Activated T-helper 9 cell treated with anti-CD3 and anti-CD28 coated beads, Interleukin-2, amount 50 U/mL, for 16 hours (primary cell): ENCODE measurements around the gene RCAN1.
"Not testable (repeated sequence)": the region's sequence is repeated elsewhere in the genome, so short reads cannot be mapped to it uniquely, and the experiment has no call there.

ENCODE experiments used
- DNase-seq: peaks from one replicate; pipeline ENCODE4 v3.0.0-alpha.2; 2020; ENCODE audit warnings: low read depth

RCAN1 gene

DNA sequence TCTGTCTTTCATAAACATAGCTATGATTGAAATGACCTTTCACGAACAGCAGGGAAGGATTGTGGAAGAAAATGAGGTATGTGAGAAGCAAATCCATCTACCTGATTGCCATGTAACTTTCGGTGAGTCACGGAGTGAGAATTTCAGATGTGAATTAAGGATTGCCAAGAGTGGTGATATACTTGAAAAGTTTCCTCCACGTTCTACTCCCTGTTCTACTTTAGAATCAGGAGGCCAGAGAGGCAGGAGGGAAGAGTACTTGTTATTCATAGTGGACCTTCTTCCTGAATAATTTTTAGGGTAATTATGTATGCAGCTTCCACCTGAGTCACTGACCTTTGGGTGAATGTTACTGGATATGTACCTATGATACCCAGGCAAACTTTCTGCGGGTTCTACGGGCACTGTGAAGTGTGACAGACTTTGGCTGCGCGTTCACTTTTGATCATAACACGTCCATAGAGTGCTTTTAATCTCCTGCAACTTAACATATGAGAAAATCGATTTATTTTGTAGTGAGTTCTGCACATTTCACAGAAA, 100.3 kb downstream of the RCAN1 start:
- DNase-seq, result no peak

DNA sequence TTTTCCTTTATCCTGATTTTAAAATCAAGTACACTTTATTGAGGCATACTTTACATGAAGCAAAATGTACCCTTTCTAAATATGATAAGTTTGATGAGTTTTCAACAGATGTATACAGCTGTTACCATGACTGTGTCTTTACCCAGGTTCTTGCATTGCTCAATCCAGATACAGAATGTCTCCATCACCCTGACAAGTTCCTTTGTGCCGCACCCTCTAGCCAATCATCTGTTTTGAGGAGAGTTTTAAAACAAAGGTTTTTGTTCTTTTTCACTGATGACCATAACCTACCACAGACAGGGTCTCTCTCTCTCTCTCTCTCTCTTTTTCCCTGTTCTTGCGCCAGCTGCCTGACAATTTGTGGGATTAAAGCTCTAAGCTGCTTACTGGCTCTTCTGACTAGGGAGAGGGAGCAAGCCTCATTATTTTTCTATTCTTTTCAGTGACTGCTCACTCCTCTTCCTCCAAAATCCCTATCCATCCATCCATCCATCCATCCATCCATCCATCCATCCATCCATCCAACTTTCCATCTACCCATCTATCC, 101.7 kb downstream of the RCAN1 start:
- no peak for DNase-seq

DNA sequence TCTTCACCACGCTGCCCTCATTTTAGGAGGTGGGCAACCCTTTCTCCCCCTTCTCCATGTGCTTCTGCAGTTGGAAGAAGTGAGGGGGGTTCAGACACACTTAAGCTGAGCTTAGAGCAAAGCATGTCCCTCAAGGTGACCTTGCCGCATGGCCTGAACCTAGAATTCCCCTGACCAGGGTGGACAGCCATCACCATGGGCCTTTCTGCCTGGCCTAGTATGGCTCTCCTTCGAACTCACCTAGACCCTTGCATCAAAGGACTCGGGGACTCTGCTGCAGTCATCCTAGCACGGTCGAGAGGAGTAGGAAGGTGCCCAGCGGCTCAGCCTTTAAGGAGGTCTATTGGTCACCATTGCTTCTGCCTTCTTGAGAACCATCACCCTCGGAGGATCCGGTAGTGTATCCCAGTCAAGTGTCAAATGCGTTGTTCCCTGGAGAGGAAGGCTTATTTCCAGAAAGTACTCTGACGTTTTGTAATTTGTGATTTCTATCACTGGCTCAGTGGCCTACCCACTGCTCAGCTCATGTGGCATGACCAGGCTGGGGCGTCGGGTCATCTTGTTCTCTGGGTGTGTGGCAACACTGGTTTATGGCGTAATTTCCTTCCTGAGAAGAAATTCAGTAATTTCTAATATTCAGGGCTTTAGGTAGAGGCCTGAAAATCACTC, 103.0 kb downstream of the RCAN1 start, which contains the start of gene KCNE1:
TSS of gene KCNE1 (minus strand) at position 424 of the 669 bp plus-strand sequence. CDS start 62,576 bp downstream, outside the sequence.
- no peak for DNase-seq

DNA sequence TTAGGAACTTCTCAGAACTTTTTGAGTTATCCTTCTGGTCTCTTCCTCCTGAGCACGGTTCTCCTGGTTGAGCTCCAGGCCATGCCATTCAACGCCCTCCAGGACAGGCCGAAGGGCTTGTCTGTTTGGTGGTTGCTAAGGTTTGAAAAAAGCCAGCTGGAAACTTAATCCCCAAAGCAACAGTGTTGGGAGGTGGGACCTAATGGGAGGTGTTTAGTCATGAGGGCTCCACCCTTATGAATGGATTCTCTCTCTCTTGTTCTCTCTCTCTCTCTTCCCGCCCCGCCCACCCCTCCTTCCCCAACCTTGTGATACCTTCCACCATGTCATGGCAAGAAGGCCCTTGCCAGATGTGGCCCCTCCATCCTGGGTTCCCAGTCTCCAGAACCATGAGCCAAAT, 103.7 kb downstream of the RCAN1 start:
- DNase-seq, result no peak

DNA sequence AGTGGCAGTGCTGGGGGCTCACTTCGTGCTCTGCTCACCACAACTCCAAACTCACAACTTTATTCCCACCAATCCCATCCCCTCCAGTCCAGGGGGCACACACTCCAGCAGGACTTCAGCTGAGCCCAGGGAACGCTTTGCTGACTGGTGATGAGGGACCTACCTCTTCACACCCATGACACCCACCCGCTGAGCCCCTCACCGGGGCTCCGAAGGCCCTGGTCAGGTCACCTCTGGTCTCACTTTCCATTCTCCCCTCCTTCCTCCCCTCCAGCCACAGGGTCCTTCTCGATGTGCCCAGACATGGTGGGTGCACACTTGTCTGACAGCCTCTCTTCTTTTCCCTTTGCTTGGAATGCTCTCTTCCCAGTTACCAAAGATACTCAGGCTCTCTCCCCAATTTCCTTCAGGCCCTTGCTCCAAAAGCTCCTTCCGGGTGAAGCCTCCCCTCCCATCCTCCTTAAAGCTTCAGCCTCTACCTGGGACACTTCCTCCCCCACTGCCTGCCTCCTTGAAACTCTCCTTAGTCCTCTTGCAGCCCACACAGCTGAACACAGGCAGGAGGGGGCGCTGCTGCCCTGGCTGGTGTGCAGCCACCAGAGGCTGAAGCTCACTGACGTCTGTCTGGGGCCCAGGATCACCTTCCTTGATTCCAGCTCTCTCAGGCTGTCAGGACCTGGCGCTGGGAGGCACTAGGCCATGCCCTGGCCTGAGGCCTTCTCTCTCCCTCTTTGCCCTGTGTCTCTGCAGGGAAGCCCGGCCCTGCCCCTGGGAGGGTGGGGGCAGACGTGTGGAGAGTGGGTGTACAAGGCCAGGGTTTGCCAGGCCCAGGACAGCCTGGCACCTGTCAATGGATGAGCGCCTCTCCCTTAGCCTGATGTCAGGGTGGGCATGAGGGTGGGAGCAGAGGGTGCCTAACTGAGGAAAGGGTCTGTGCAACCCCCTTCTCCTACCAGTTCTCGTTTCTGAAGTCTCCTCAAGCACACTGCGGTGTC, 104.5 kb downstream of the RCAN1 start:
- DNase-seq, result peak; percentile 19

DNA sequence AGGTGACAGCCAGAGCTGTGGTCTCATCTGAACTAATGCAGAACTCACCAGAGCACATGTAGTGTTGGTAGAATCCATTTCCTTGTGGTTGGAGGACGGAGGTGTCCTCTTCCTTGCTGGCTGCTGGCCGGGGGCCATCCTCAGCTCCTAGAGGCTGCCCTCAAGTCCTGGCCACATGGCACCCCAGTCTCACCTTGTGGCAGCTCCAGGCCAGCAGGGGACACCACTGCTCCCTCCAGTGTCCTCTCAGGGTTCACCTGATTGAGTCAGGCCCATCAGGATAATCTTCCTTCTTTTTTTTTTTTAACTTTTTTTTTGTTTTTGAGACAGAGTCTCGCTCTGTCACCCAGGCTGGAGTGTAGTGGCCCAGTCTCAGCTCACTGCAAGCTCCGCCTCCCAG, 105.8 kb downstream of the RCAN1 start:
- no peak for DNase-seq

DNA sequence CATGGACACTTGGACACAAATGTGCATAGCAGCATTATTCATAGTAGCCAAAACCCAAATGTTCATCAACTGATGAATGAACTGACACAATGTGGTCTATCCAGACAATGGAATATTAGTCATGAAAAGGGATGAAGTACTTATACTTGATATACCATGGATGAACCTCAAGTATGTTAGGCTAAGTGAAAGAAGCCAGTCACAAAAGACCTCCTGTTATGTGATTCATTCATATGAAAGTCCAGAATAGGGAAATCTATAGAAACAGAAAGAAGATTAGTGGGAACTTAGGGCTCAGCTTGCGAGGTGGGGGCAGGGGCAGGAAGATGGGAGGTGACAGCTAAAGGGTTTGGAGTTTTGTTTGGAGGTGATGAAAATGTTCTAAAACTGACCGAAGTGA, 110.3 kb downstream of the RCAN1 start:
- no peak for DNase-seq

DNA sequence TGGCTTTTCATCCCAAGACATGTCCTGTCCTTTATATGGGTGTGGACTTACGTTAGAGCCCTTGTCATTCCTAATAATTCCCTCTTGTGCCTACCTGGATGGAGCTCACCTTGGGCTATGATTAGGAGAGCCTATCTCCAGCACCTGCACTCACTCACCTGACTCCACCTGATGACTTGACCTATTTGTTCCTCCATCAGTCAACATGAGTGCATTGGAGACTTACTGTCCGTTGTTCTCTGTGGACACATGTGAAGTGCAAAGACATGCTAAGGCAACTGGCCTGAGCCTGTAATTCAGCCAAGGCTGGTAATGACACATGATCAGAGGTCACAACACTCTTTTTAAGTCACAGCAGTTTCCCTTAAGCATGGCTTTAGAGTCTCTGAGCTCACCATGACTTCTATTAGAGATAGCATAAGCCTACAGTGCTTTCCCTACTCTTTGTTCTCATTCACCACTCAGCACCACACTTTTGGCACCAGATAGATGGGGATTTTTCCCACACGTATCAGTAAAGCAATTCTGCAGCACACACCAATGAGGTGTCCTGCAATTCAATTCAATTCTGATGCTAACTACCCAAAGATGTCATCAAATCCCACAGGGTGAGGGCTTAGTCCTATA, 112.3 kb downstream of the RCAN1 start:
- no peak for DNase-seq

DNA sequence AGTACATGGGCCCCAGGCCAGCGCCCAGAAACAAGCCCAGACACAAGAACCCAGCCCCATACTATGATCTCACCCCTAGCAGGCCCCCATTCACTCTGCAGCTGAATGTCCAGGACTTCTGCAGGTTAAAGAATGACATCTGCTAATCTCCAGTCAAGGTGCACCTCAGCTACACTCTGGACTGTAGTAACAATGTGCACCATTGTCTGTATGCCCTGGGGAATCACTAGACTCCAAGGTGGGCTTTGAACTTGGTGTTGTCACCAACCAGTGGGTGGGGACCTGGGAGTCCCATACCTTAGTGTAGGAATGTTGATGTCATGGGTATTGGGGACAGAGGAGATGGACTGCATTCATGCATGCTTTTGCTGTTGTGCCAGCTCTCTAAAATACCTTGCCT, 113.2 kb downstream of the RCAN1 start:
- DNase-seq, result no peak

DNA sequence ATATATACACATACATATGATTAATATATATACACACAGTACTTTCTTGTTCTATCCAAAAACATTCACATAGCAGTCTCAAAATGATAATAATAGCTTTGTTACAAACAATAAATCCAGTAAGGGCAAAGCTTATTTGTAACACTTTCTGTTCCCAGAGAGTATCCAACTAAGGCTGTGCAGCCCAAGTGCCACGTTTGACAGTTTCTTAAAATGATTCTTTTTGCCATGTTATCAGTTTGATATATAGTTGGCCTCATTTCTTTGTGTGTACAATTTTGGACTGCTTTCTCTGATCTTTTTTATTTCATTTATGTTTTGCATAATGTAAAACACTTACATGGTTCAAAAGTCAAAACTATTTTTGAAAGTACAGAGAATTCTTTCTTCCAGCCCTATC, 114.7 kb downstream of the RCAN1 start:
- DNase-seq, result no peak

DNA sequence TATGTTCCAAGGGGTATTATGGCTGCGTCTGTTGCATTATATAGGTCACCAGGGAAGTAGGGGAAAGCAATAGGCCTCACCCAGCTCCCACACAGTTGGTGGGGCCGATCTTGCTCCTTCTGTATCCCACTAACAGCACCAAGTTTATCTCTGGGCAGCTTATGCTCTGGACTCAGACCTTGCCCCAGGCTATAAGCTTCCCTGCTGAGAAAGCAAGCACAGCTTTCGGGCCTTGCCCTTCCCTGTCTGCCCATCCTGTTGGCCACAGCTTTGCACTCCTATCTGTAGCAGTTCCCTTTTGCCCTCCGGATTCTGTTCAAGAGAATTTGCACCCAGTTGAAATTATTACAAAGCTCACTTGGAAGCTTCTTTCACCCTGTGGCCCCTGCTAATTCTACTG, 115.8 kb downstream of the RCAN1 start:
- no peak for DNase-seq

DNA sequence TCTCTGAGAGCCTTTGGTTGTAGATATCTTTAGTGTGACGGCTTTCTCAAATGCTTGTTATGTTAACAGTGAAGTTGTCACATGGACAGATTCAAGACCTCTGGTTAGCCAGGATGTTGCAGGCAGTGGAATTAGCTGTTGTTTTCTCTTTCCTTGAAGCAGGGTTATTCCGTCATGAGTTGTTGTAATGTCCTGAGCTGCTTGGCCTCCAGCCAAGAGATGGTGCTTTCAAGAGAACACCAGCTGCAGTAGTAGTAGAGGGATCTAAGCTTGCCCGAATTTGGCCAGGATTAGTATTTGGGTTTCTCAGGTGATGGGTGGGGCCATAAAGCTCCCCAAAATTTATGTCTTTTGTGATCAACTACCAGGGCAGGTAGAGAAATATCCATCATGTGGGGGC, 116.3 kb downstream of the RCAN1 start:
- no peak for DNase-seq

DNA sequence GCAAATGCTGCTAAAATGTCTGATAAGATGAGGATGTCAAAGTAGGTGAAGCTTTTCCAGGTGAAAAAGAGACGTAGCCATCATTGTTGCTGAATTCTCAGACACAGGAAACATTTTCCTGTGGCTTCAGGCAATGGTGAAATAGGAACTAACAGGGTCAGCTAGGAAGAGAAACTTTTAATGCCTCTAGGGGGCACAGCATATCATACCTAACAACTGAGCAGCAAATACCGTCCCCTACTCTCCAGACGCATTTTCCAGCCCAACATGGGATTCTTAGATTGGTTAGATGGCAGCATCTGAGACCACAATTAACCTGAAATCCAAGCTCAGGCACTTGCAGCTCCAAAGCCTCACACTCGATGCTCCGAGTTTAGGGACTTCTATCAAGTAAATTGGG, 131.1 kb downstream of the RCAN1 start:
- DNase-seq, result not testable (repeated sequence)

DNA sequence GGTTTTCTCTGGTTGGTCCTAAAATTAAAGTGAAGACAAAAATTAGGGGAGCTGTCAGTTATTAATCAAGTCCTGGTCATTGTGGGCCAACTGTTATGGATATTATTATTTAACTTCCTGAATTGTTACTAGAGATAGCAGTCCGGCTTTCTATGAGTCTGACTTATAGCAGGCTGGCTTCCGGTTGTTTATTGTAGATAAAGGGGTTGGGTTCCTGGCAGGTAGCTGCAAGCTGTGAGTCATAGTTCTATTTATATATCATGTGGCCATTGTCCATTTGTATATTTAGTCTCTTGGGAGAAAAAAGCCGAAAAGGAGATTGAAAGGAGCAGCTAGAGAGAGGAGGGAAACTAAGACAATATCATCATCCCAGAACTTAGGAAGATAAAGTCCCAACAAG, 131.5 kb downstream of the RCAN1 start:
- not testable (repeated sequence) for DNase-seq

DNA sequence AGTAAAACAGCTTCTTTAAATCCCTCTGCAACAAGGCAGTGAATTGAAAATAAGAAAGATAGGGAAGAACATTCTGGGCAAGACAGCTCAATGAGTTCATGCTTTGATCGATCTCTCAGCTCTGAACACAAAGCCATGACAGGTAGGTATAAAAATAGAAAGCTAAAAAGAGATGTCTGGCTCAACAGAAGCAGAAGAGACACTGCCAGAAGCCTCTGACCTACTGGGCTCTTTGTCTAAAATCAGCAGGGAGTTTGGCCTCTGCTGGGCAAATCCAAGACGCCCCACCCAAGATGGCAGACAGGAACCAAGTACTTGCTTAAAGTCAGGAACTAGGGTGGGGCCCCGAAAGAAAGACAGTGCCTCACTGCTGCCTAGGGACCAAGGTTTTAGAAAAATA, 147.6 kb downstream of the RCAN1 start:
- DNase-seq, result not testable (repeated sequence)
